H1 (cell line): ENCODE measurements around the gene TCHH. TPM values are rescaled to one million over a fixed set of nuclear protein-coding genes. Genes with fewer than 3 reads are reported as not detected.

ENCODE experiments used
- CTCF ChIA-PET: fragments of 300-600 bp; sonication (Branson Sonifier 250); formaldehyde crosslinking; loops from one replicate; lab custom pipeline; 2021; ENCODE audit not compliant: partially characterized antibody; lab: Charles Lee
- POLR2A ChIA-PET: fragments of 300-600 bp; sonication (Branson Sonifier 250); formaldehyde crosslinking; loops from one replicate; lab custom pipeline; 2021; ENCODE audit warnings: inconsistent platforms; ENCODE audit not compliant: partially characterized antibody; lab: Charles Lee
- DNase-seq, 2 experiments: peaks; one replicate each; pipeline versions ENCODE4 v3.0.0 to v3.0.0-alpha.2; 2010 to 2022; ENCODE audit warnings: low spot score in 2 of 2, low read depth in 1 of 2, mixed read lengths in 1 of 2
- FAIRE-seq: peaks from 2 replicates; lab custom pipeline; 2011; peaks lifted over from hg19 to GRCh38; lab: Jason Lieb, UNC
- H2AFZ ChIP-seq: 2 replicates; pipeline ENCODE4 v1.8.1; 2012; ENCODE audit warnings: low read length, inconsistent platforms
- H2AK5ac ChIP-seq: 2 replicates; pipeline ENCODE4 v1.6.1; 2013; ENCODE audit warnings: low read depth, low read length
- H2BK120ac ChIP-seq: replicated peaks from 2 replicates; pipeline ENCODE3; 2013; ENCODE audit warnings: low read depth, low read length, inconsistent platforms
- H2BK12ac ChIP-seq: 2 replicates; pipeline ENCODE4 v1.6.1; 2013; ENCODE audit warnings: low read depth, low read length
- H2BK15ac ChIP-seq: 2 replicates; pipeline ENCODE4 v1.6.1; 2013; ENCODE audit warnings: low read length
- H2BK20ac ChIP-seq: 2 replicates; pipeline ENCODE4 v1.6.1; 2013; ENCODE audit warnings: low read length
- H2BK5ac ChIP-seq: 2 replicates; pipeline ENCODE4 v1.6.1; 2013; ENCODE audit warnings: low read depth, low read length
- H3K14ac ChIP-seq: 2 replicates; pipeline ENCODE4 v1.6.1; 2013; ENCODE audit warnings: inconsistent platforms; ENCODE audit not compliant: insufficient read length
- H3K18ac ChIP-seq: 2 replicates; pipeline ENCODE4 v1.6.1; 2013; ENCODE audit warnings: low read length; ENCODE audit errors: extremely low read depth
- H3K23ac ChIP-seq: 2 replicates; pipeline ENCODE4 v1.6.1; 2013; ENCODE audit warnings: inconsistent platforms; ENCODE audit not compliant: insufficient read length
- H3K23me2 ChIP-seq: 2 replicates; pipeline ENCODE4 v1.6.1; 2013; ENCODE audit warnings: low read depth, low read length
- H3K27ac ChIP-seq: 2 replicates; pipeline ENCODE4 v1.6.1; 2011; ENCODE audit warnings: low read depth, low read length, inconsistent platforms
- H3K27me3 ChIP-seq, 4 experiments: replicated peaks in 1 of 4; 1 replicate in 1 of 4; 2 replicates in 3 of 4; pipeline versions ENCODE4 v1.6.1 to v1.8.1; 2011 to 2013; ENCODE audit warnings: low read length in 3 of 4, mild to moderate bottlenecking in 3 of 4, inconsistent platforms in 2 of 4, mixed read lengths in 2 of 4, moderate library complexity in 1 of 4; ENCODE audit not compliant: control insufficient read depth in 3 of 4, insufficient read depth in 3 of 4; ENCODE audit errors: extremely low read depth in 1 of 4
- H3K36me3 ChIP-seq, 4 experiments: 2 replicates each; pipeline versions ENCODE4 v1.6.1 to v1.8.1; 2011 to 2013; ENCODE audit warnings: mild to moderate bottlenecking in 4 of 4, low read length in 3 of 4, moderate library complexity in 2 of 4, control low read depth in 1 of 4, inconsistent platforms in 1 of 4; ENCODE audit not compliant: insufficient read depth in 4 of 4, control insufficient read depth in 2 of 4
- H3K4ac ChIP-seq: replicated peaks from 2 replicates; pipeline ENCODE3; 2013; ENCODE audit warnings: low read length, low read depth, mixed read lengths, inconsistent platforms; ENCODE audit not compliant: insufficient read length
- H3K4me1 ChIP-seq, 4 experiments: replicated peaks in 1 of 4; 1 replicate in 1 of 4; 2 replicates in 3 of 4; pipeline versions ENCODE4 v1.6.1 to v1.8.1; 2011 to 2013; ENCODE audit warnings: low read length in 3 of 4, inconsistent platforms in 2 of 4, mixed read lengths in 1 of 4; ENCODE audit not compliant: insufficient read depth in 4 of 4, control insufficient read depth in 3 of 4
- H3K4me2 ChIP-seq, 2 experiments: 2 replicates each; pipeline versions ENCODE4 v1.6.1 to v1.8.1; 2011 to 2013; ENCODE audit warnings: low read depth in 2 of 2, low read length in 2 of 2, control low read depth in 1 of 2, inconsistent platforms in 1 of 2, mild to moderate bottlenecking in 1 of 2; ENCODE audit not compliant: insufficient read depth in 1 of 2
- H3K4me3 ChIP-seq, 4 experiments: fragments of 200-600, 300-600 bp in 1 of 4; sonication (generic), shearing (Covaris generic), sonication (Bioruptor Twin) in 1 of 4; 2 replicates each; pipeline versions ENCODE4 v1.5.1 to v1.8.1; 2011 to 2016; ENCODE audit warnings: low read length in 4 of 4, low read depth in 3 of 4, control low read depth in 2 of 4, inconsistent platforms in 2 of 4, mild to moderate bottlenecking in 2 of 4, mixed read lengths in 1 of 4, moderate library complexity in 1 of 4; ENCODE audit not compliant: insufficient read depth in 2 of 4; ENCODE audit errors: extremely low read depth in 1 of 4
- H3K56ac ChIP-seq: replicated peaks from 2 replicates; pipeline ENCODE3; 2013; ENCODE audit warnings: low read depth, mild to moderate bottlenecking, mixed read lengths, low read length, inconsistent platforms; ENCODE audit not compliant: insufficient read length
- H3K79me1 ChIP-seq: 2 replicates; pipeline ENCODE4 v1.6.1; 2013; ENCODE audit warnings: low read depth, low read length, control low read depth
- H3K79me2 ChIP-seq, 2 experiments: 2 replicates each; pipeline versions ENCODE4 v1.6.1 to v1.8.1; 2012 to 2013; ENCODE audit warnings: low read length in 2 of 2, mild to moderate bottlenecking in 2 of 2, inconsistent platforms in 1 of 2; ENCODE audit not compliant: insufficient read depth in 2 of 2, control insufficient read depth in 1 of 2
- H3K9ac ChIP-seq, 4 experiments: replicated peaks in 1 of 4; 1 replicate in 1 of 4; 2 replicates in 3 of 4; pipeline versions ENCODE4 v1.6.1 to v1.8.1; 2011 to 2013; ENCODE audit warnings: low read depth in 3 of 4, low read length in 3 of 4, control low read depth in 2 of 4, mild to moderate bottlenecking in 2 of 4, moderate library complexity in 2 of 4, inconsistent platforms in 1 of 4; ENCODE audit errors: extremely low read depth in 1 of 4
- H3K9me3 ChIP-seq, 2 experiments: 2 replicates each; pipeline versions ENCODE4 v1.6.1 to v1.8.1; 2012 to 2013; ENCODE audit warnings: mild to moderate bottlenecking in 2 of 2, moderate library complexity in 2 of 2, control low read depth in 1 of 2, inconsistent platforms in 1 of 2, low read depth in 1 of 2, low read length in 1 of 2, mixed read lengths in 1 of 2; ENCODE audit not compliant: insufficient read depth in 2 of 2
- H4K20me1 ChIP-seq, 2 experiments: replicated peaks in 1 of 2; 2 replicates each; pipeline versions ENCODE3 to v1.8.1; 2011 to 2013; ENCODE audit warnings: inconsistent platforms in 2 of 2, low read length in 2 of 2, mild to moderate bottlenecking in 1 of 2; ENCODE audit not compliant: insufficient read depth in 2 of 2, control insufficient read depth in 1 of 2
- H4K5ac ChIP-seq: 2 replicates; pipeline ENCODE4 v1.6.1; 2013; ENCODE audit warnings: low read length, low read depth, mixed read lengths, inconsistent platforms; ENCODE audit not compliant: insufficient read length
- H4K8ac ChIP-seq: 2 replicates; pipeline ENCODE4 v1.8.0; 2013; ENCODE audit warnings: mild to moderate bottlenecking, moderate library complexity, low read length, inconsistent platforms; ENCODE audit not compliant: insufficient read depth; ENCODE audit errors: extremely low read depth
- H4K91ac ChIP-seq: replicated peaks from 2 replicates; pipeline ENCODE3; 2013; ENCODE audit warnings: low read length, mixed read lengths, inconsistent platforms; ENCODE audit not compliant: insufficient read length
- BACH1 ChIP-seq: IDR thresholded peaks from 2 replicates; pipeline ENCODE4 v1.6.1; 2012; ENCODE audit warnings: low read length, improper control_type of control experiment
- CREB1 ChIP-seq: IDR thresholded peaks from 2 replicates; pipeline ENCODE4 v1.6.1; 2012; ENCODE audit warnings: inconsistent platforms
- JUND ChIP-seq: IDR thresholded peaks from 2 replicates; pipeline ENCODE4 v1.6.1; 2011; ENCODE audit warnings: mild to moderate bottlenecking, improper control_type of control experiment, low read length
- KDM1A ChIP-seq: fragments of 200-600, 300-600 bp; sonication (generic); IDR thresholded peaks from 2 replicates; pipeline ENCODE4 v1.7.1; 2016; ENCODE audit warnings: mild to moderate bottlenecking, low read length, borderline replicate concordance
- RAD21 ChIP-seq, 2 experiments: IDR thresholded peaks in 1 of 2; conservative IDR thresholded peaks in 1 of 2; 2 replicates each; pipeline ENCODE4 v1.6.1; 2011; ENCODE audit warnings: low read depth in 2 of 2, low read length in 2 of 2, improper control_type of control experiment in 1 of 2, inconsistent platforms in 1 of 2, mild to moderate bottlenecking in 1 of 2, moderate library complexity in 1 of 2
- RBBP5 ChIP-seq: IDR thresholded peaks from 2 replicates; pipeline ENCODE4 v1.7.1; 2012; ENCODE audit warnings: low read depth, mild to moderate bottlenecking, inconsistent platforms, low read length, moderate library complexity, borderline replicate concordance
- RNF2 ChIP-seq: fragments of 200-900, 300-1000 bp; sonication (generic); IDR thresholded peaks from 2 replicates; pipeline ENCODE4 v1.7.1; 2016; ENCODE audit warnings: borderline replicate concordance, low read depth, mild to moderate bottlenecking, antibody characterized with exemption, low read length; ENCODE audit not compliant: poor library complexity, severe bottlenecking; ENCODE audit errors: missing control alignments
- SIRT6 ChIP-seq: IDR thresholded peaks from one replicate; pipeline ENCODE4 v1.7.1; 2012; ENCODE audit warnings: low read length, inconsistent platforms
- TBP ChIP-seq: IDR thresholded peaks from 2 replicates; pipeline ENCODE4 v1.6.1; 2011; ENCODE audit warnings: low read depth, low read length, improper control_type of control experiment
- TCF12 ChIP-seq: IDR thresholded peaks from 2 replicates; pipeline ENCODE4 v1.6.1; 2011; ENCODE audit warnings: low read depth, mild to moderate bottlenecking, low read length
- WGBS, 2 experiments: shearing (Covaris generic) in 1 of 2; methylation state at CpG; one replicate each; pipeline versions ENCODE4 v1.1.6 to v1.1.7; 2013 to 2015; ENCODE audit warnings: low lambda C conversion rate in 2 of 2, mixed read lengths in 2 of 2, inconsistent platforms in 1 of 2, low coverage in 1 of 2, missing lambda C conversion rate in 1 of 2; ENCODE audit not compliant: insufficient replicate concordance in 2 of 2, insufficient coverage in 1 of 2, insufficient read length in 1 of 2; ENCODE audit errors: extremely low coverage in 1 of 2, missing lambda C conversion rate in 1 of 2; 5-methylcytosine and 5-hydroxymethylcytosine counted together
- polyA plus RNA-seq, 7 experiments: library from polyadenylated mRNA; depleted of rRNA in 3 of 7; stranded (reverse) in 5 of 7; unstranded in 2 of 7; fragments of >200 nt in 5 of 7; fragments of 200-250 nt in 2 of 7; gene quantifications; 1 replicate in 5 of 7; 2 replicates in 1 of 7; 4 replicates in 1 of 7; pipeline versions ENCODE4 v1.2.1 to v1.2.3, GENCODE V29; 2011 to 2013; ENCODE audit warnings: missing spikeins in 2 of 7, mixed read lengths in 2 of 7
- total RNA-seq: library from RNA; stranded (reverse); fragmentation: NEBNext Ultra II Directional; extraction: Animal tissue kit (Norgen Biotek cat#: 25700); gene quantifications from 2 replicates; pipeline ENCODE4 v1.2.1, GENCODE V29; 2021
- TF ChIP-seq, protein P1 (sequence below), 3 experiments: IDR thresholded peaks; 1 replicate in 2 of 3; 2 replicates in 1 of 3; pipeline versions ENCODE4 v1.5.1 to v1.6.1; 2011; ENCODE audit warnings: low read length in 3 of 3, mild to moderate bottlenecking in 3 of 3, inconsistent platforms in 2 of 3, low read depth in 1 of 3, moderate library complexity in 1 of 3; ENCODE audit not compliant: insufficient read depth in 1 of 3; ENCODE audit errors: control extremely low read depth in 1 of 3

The TCHH gene
- total and polyA plus RNA-seq, 2 of the 8 experiments (the other 6 are each of a cell fraction or from before 2014, with no cell fraction given) = 0.02 to 0.07 TPM

GRCh38 chr1:152141971-152142584, 26.8 kb upstream of the TCHH start:
- CTCF ChIA-PET = interaction anchor here (1.3 kb wide), 2 partner anchors 9 to 17 kb away, joined by 3 to 5 read pairs; no protein-coding TSS in a partner anchor
- Histone ChIP-seq H2BK12ac (no peak overlapping the region), H2BK120ac (no peak overlapping the region), H3K23me2 (no peaks in the 10 kb centered on the region), H3K18ac (no peak overlapping the region), H3K23ac (no peak overlapping the region), H3K27me3 (no peaks in the 10 kb centered on the region), H3K9ac (no peak overlapping the region), H3K14ac (no peak overlapping the region), H3K9me3 (peaks cover 32 to 56% of the 10 kb centered on the region in 2 experiments), H3K79me1 (no peaks in the 10 kb centered on the region), H3K27ac (no peak overlapping the region), H4K5ac (no peak overlapping the region), H3K79me2 (no peaks in the 10 kb centered on the region), H2AK5ac (no peak overlapping the region), H2BK5ac (no peak overlapping the region), H3K56ac (no peak overlapping the region), H3K4me3 (no peak overlapping the region), H3K4me2 (no peak overlapping the region), H3K4me1 (no peaks in the 10 kb centered on the region), H4K8ac (no peak overlapping the region), H4K20me1 (no peaks in the 10 kb centered on the region), H2BK20ac (no peak overlapping the region), H2BK15ac (no peak overlapping the region), H4K91ac (no peak overlapping the region), H2AFZ (no peak overlapping the region), H3K4ac (no peak overlapping the region), H3K36me3 (no peaks in the 10 kb centered on the region)
- POLR2A ChIA-PET = no interaction called here
- 0% methylated on average over 1 of the region's 1 CpG; no CpG with 5 or more reads in 1 of the 2 experiments for WGBS, 2 experiments
- DNase-seq (peak; percentile 2 to 52), FAIRE-seq (no peak)
- no peak for TF ChIP-seq TCF12
- TF ChIP-seq RAD21 (IDR thresholded peaks at IDR 0.05 in 1 of 2, conservative IDR thresholded peaks at IDR 0.05 in 1 of 2; ENCODE audit: low read depth in 2 of 2, low read length in 2 of 2) = peak; percentile 63 to 74
- TF ChIP-seq CREB1 = no peak
- no peak for TF ChIP-seq RBBP5
- no peak for TF ChIP-seq SIRT6
- TF ChIP-seq, protein P1, sequence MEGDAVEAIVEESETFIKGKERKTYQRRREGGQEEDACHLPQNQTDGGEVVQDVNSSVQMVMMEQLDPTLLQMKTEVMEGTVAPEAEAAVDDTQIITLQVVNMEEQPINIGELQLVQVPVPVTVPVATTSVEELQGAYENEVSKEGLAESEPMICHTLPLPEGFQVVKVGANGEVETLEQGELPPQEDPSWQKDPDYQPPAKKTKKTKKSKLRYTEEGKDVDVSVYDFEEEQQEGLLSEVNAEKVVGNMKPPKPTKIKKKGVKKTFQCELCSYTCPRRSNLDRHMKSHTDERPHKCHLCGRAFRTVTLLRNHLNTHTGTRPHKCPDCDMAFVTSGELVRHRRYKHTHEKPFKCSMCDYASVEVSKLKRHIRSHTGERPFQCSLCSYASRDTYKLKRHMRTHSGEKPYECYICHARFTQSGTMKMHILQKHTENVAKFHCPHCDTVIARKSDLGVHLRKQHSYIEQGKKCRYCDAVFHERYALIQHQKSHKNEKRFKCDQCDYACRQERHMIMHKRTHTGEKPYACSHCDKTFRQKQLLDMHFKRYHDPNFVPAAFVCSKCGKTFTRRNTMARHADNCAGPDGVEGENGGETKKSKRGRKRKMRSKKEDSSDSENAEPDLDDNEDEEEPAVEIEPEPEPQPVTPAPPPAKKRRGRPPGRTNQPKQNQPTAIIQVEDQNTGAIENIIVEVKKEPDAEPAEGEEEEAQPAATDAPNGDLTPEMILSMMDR (IDR thresholded peaks at IDR 0.05; ENCODE audit: control extremely low read depth in 1 of 3, insufficient read depth in 1 of 3, low read depth in 1 of 3, low read length in 3 of 3) = peak in 2 of 3 experiments; percentile 60 to 61; a peak in 3 of 4 replicates
- TF ChIP-seq JUND = no peak
- no peak for TF ChIP-seq TBP
- TF ChIP-seq KDM1A = no peak
- no peak for TF ChIP-seq RNF2
- TF ChIP-seq BACH1 = no peak
